GM23338 (cell line): ENCODE measurements around the gene IL1A.

Experiments used
- CREB1 ChIP-seq: fragments of 250-450 bp; sonication (Bioruptor Pico); IDR thresholded peaks from 2 replicates; pipeline ENCODE4 v1.5.0; 2020; ENCODE audit warnings: low read depth, mild to moderate bottlenecking, moderate library complexity
- EZH2 ChIP-seq: fragments of 200-600 bp; sonication (generic); IDR thresholded peaks from one replicate; pipeline ENCODE4 v1.8.0; 2017; ENCODE audit warnings: antibody characterized with exemption, mild to moderate bottlenecking, low read depth; ENCODE audit not compliant: unreplicated experiment
- EZH2phosphoT487 ChIP-seq: fragments of 200-600 bp; sonication (generic); IDR thresholded peaks from one replicate; pipeline ENCODE4 v1.8.1; 2018; ENCODE audit warnings: antibody characterized with exemption; ENCODE audit not compliant: unreplicated experiment
- POLR2AphosphoS5 ChIP-seq: IDR thresholded peaks from 2 replicates; pipeline ENCODE4 v1.6.1; 2016; ENCODE audit warnings: antibody characterized with exemption, low read depth
- TF ChIP-seq, protein P1 (sequence below), 2 experiments: fragments of 200-600 bp in 1 of 2; sonication (generic) in 1 of 2; conservative IDR thresholded peaks; 2 replicates each; pipeline versions ENCODE4 v1.5.1 to v1.6.1; 2016 to 2017; ENCODE audit warnings: antibody characterized with exemption in 2 of 2, low read depth in 2 of 2, mild to moderate bottlenecking in 2 of 2, moderate library complexity in 1 of 2
- TF ChIP-seq, protein P2 (sequence below): IDR thresholded peaks from one replicate; pipeline ENCODE4 v1.6.1; 2018; ENCODE audit warnings: antibody characterized with exemption; ENCODE audit not compliant: unreplicated experiment

DNA sequence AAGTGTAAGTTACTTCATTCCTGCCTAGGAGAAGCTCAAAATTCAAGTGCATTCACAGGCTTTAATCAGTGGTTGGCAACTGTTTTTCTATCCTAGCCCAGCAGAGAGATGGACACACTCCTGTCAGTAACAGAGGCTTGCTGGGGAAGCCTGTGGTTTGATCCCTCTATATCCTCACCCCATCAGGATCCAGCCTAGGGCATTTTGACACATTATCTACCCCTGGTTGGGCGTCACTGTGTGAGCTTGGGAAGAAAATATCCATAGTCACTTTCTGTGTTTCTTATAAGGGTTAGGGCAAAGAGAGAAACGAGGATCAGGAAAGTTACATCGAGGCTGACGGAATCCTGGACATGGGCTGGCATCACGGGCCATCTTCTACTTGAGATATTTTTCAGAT is 53.5 kb downstream of the IL1A start:
- TF ChIP-seq, protein P1, sequence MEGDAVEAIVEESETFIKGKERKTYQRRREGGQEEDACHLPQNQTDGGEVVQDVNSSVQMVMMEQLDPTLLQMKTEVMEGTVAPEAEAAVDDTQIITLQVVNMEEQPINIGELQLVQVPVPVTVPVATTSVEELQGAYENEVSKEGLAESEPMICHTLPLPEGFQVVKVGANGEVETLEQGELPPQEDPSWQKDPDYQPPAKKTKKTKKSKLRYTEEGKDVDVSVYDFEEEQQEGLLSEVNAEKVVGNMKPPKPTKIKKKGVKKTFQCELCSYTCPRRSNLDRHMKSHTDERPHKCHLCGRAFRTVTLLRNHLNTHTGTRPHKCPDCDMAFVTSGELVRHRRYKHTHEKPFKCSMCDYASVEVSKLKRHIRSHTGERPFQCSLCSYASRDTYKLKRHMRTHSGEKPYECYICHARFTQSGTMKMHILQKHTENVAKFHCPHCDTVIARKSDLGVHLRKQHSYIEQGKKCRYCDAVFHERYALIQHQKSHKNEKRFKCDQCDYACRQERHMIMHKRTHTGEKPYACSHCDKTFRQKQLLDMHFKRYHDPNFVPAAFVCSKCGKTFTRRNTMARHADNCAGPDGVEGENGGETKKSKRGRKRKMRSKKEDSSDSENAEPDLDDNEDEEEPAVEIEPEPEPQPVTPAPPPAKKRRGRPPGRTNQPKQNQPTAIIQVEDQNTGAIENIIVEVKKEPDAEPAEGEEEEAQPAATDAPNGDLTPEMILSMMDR (conservative IDR thresholded peaks at IDR 0.05; ENCODE audit: low read depth in 2 of 2) = no peak
- no peak for TF ChIP-seq EZH2
- TF ChIP-seq POLR2AphosphoS5 = no peak
- TF ChIP-seq CREB1 (CRISPR knock-in tag) = no peak
- TF ChIP-seq EZH2phosphoT487 = no peak
- TF ChIP-seq, protein P2, sequence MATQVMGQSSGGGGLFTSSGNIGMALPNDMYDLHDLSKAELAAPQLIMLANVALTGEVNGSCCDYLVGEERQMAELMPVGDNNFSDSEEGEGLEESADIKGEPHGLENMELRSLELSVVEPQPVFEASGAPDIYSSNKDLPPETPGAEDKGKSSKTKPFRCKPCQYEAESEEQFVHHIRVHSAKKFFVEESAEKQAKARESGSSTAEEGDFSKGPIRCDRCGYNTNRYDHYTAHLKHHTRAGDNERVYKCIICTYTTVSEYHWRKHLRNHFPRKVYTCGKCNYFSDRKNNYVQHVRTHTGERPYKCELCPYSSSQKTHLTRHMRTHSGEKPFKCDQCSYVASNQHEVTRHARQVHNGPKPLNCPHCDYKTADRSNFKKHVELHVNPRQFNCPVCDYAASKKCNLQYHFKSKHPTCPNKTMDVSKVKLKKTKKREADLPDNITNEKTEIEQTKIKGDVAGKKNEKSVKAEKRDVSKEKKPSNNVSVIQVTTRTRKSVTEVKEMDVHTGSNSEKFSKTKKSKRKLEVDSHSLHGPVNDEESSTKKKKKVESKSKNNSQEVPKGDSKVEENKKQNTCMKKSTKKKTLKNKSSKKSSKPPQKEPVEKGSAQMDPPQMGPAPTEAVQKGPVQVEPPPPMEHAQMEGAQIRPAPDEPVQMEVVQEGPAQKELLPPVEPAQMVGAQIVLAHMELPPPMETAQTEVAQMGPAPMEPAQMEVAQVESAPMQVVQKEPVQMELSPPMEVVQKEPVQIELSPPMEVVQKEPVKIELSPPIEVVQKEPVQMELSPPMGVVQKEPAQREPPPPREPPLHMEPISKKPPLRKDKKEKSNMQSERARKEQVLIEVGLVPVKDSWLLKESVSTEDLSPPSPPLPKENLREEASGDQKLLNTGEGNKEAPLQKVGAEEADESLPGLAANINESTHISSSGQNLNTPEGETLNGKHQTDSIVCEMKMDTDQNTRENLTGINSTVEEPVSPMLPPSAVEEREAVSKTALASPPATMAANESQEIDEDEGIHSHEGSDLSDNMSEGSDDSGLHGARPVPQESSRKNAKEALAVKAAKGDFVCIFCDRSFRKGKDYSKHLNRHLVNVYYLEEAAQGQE = no peak
